Stimulated activated CD4-positive, alpha-beta T cell treated with anti-CD3 and anti-CD28 coated beads, Interleukin-1b, Interleukin-23, amount 100 ng/mL, for 24 hours (primary cell): ENCODE results near the gene DNAJB1.
A peak's percentile ranks its signal among the peaks of the same experiment; 100 is the strongest.

ENCODE experiments used
- DNase-seq, 4 experiments: peaks; one replicate each; pipeline ENCODE4 v3.0.0-alpha.2; 2020; ENCODE audit warnings: low read depth in 4 of 4, low spot score in 1 of 4

Gene DNAJB1

GRCh38 chr19:14496834-14497227 is 21.4 kb downstream of the DNAJB1 start:
- DNase-seq: no peak

GRCh38 chr19:14496029-14496833 is 22.0 kb downstream of the DNAJB1 start, which contains the start of gene GIPC1:
Gene GIPC1, minus strand, starts transcription at chr19:14496127. Its CDS starts 13,151 bp downstream, at chr19:14482976.
- peak; percentile 56 to 80 (median 68) for DNase-seq

- DNase-seq: no peak
Observed at GRCh38 chr19:14495672-14496028, 22.5 kb downstream of the DNAJB1 start.

- DNase-seq: no peak
Observed at GRCh38 chr19:14494910-14495671, 23.1 kb downstream of the DNAJB1 start.

- DNase-seq: no peak
Observed at GRCh38 chr19:14494411-14494810, 23.8 kb downstream of the DNAJB1 start.

- no peak for DNase-seq
Observed at GRCh38 chr19:14492756-14493337, 25.4 kb downstream of the DNAJB1 start.

GRCh38 chr19:14487370-14488125 is 30.6 kb downstream of the DNAJB1 start:
- DNase-seq: no peak

- DNase-seq: no peak
Observed at GRCh38 chr19:14482172-14482941, 35.8 kb downstream of the DNAJB1 start.

GRCh38 chr19:14480700-14481079 is 37.5 kb downstream of the DNAJB1 start:
- no peak for DNase-seq

GRCh38 chr19:14479975-14480699 is 38.1 kb downstream of the DNAJB1 start:
- peak in 2 of 4 experiments; percentile 56 to 61 for DNase-seq

DNA sequence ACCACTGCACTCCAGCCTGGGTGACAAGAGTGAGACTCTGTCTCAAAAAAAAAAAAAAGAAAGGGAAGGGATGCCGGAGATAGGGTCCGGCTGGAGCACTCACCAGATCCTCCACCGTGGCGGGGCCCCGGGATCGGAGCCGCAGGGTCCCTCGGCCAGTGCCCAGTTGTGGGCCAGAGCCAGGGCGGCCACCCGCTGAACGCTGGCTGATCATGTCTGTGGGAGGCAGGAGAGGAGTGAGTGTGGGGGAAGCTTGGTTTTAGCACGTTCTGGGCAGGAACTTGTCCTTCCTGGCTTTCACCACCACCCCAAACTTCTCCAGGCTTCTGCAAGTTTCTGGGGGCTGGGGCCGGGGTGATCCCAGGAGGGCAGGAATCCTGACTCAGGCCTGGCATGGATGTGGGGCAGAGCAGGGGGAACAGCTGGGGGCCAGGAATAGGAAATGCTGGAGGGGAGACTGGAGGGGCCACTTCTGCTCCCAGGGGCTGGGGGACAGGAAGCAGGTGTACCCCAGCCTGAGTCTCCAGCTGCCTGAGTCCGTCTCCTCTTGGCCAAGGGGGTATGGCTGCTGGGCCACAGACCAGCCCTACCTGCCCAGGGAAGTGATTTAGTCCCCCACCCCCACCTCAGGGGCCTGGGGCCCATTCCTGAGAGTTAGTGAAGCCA is 38.8 kb downstream of the DNAJB1 start:
- DNase-seq: no peak

DNA sequence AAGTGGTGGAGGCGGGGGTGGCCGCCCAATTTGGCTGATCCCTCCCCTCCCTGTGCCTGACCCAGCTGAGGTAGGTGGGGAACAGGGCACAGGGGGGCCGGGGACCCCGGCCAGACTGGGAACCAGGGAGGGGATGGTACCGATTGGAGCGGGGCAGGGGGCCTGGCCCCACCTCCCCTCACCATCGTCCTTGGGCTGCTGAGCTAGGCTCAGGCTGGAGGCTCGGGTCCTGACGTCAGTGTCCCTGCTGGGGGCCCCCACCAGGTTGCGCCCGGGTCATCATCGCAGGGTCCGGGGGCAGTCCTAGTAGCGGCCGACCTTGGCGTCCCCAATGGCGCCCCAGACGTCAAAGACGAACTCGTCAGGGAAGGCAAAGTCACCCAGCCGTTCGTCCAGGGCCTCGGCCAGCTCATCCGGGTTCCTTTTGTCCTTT is 40.1 kb downstream of the DNAJB1 start:
- no peak for DNase-seq

DNA sequence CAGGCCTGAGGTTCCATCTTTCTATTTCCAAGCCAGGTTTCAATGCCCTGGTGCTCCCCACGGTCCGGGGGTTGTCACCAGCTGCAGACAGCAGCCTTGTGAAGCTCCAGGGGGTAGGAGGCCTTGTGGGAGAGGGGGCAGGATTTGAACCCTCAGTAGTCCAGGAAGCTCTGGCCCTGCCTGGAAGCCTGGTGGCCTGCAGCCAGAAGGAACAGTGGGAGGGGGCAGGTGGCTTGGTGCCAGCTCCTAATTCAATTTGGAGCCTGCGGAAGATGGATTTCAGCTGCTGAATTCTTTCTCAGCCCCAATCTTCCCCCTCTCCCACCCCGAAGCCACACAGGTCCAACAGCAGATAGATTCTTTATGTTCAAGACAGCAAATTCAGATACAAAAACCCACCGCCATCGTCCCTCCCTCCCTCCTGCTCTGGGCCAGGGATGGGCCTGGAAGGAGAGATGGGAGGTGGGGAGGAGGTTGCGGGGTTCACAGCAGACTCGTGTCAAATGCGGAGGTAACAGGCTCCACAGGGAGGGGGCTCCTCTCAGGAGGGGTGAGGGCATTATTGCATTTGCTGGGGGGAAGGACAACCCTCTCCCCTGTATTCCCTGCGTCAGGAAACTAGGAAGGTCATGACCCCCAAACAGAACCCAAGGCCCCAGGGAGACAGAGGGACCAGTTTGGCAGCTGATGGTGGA is 40.6 kb downstream of the DNAJB1 start:
- DNase-seq: no peak

DNA sequence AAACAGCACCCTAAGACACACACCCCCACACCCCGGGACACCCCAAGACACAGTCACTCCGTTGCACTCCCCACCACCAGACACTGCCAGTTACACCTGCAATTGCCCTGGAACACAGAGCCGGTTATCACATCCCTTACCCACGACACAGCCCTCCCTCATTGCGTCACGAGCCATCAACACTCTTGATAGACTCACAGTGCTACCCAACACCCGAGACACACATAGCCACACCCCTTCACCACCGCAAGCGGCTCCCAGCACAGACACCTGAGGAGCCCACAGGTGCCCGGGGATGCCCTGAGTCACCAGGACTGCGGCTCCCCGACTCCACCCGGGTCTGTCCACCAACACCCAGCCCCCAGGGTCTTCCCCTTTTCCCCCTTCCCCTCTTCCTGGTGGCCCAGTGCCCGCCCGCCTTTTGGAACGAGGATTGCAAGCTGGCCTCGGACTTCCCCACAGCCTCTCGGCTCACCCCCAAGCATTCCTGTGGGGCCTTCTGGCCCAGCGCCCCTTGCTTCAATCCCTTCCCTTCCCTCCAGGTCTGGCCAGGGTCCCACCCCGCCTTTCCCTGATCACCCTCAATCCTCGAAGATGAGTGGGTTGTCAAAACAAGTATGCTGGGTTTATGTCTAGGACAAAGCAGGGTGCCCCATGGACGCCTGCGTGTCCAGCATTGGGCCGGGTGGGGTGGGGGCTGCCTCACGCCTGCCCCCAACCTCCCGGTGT is 41.4 kb downstream of the DNAJB1 start:
- no peak for DNase-seq

DNA sequence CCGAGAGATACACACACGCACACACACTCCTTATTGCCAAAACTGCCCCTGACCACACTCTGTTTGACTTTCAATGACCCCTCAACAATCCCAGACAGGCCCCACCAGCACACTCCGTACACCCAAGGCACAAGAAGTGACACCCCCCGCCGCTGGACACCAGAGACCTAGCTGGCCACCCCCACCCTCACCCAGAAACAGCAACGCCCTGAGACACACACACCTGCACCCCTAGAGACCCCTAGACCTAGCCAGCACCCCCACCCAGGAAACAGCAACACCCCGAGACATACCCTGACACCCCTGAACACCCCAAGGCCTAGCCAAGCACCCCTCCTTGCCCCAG is 41.9 kb downstream of the DNAJB1 start:
- no peak for DNase-seq

- DNase-seq: peak in 1 of 4 experiments; percentile 16
Observed at GRCh38 chr19:14475251-14476073, 42.7 kb downstream of the DNAJB1 start, which contains the start of gene PTGER1. Gene PTGER1, minus strand, starts transcription at chr19:14475354. Its CDS starts 1,034 bp downstream, at chr19:14474320.

- DNase-seq: no peak
Observed at GRCh38 chr19:14474827-14475226, 43.4 kb downstream of the DNAJB1 start.
